ENCODE data around the gene KRTAP10-12. TPM values are rescaled to one million over a fixed set of nuclear protein-coding genes. Genes with fewer than 3 reads are reported as not detected.

Gene KRTAP10-12
- total and polyA plus RNA-seq, 4 donors, result not detected

GRCh38 chr21:44740742-44741141 is 43.8 kb downstream of the KRTAP10-12 start:
- H3K9me3 ChIP-seq (ENCODE audit: control insufficient read depth in 4 of 4, low read length in 3 of 4), result peaks cover 0 to 5% (median 3%) of the 10 kb centered on the region in 4 donors
- H3K27ac ChIP-seq (ENCODE audit: low read depth in 1 of 2, low read length in 2 of 2), result no peak overlapping the region
- H3K36me3 ChIP-seq (ENCODE audit: control insufficient read depth in 4 of 4, insufficient read depth in 3 of 4, low read depth in 1 of 4, low read length in 3 of 4), result no peaks in the 10 kb centered on the region
- no peak overlapping the region for H3K4me3 ChIP-seq (ENCODE audit: low read depth in 1 of 3, low read length in 3 of 3)
- H3K4me1 ChIP-seq (ENCODE audit: control insufficient read depth in 4 of 4, insufficient read depth in 4 of 4, low read length in 3 of 4), result no peaks in the 10 kb centered on the region
- H3K9ac ChIP-seq (ENCODE audit: low read depth in 1 of 2, low read length in 2 of 2), result no peak overlapping the region
- H3K27me3 ChIP-seq (ENCODE audit: control insufficient read depth in 4 of 4, insufficient read depth in 4 of 4, low read length in 3 of 4), result no peaks in the 10 kb centered on the region
- 85% methylated on average over 7 of the region's 7 CpGs for WGBS
- DNase-seq (ENCODE audit: low spot score), result no peak
- TF ChIP-seq HNF4A (conservative IDR thresholded peaks at IDR 0.05), result no peak
- no peak for TF ChIP-seq SP1 (IDR thresholded peaks at IDR 0.05)
- TF ChIP-seq NR2F2 (IDR thresholded peaks at IDR 0.05), result no peak
- no peak for TF ChIP-seq FOXA1 (IDR thresholded peaks at IDR 0.05)

- no peaks in the 10 kb centered on the region for H3K4me1 ChIP-seq (ENCODE audit: control insufficient read depth in 4 of 4, insufficient read depth in 4 of 4, low read length in 3 of 4)
- H3K27me3 ChIP-seq (ENCODE audit: control insufficient read depth in 4 of 4, insufficient read depth in 4 of 4, low read length in 3 of 4), result no peaks in the 10 kb centered on the region
- 96% methylated on average over 3 of the region's 3 CpGs for WGBS
- no peak overlapping the region for H3K27ac ChIP-seq (ENCODE audit: low read depth in 1 of 2, low read length in 2 of 2)
- no peaks in the 10 kb centered on the region for H3K36me3 ChIP-seq (ENCODE audit: control insufficient read depth in 4 of 4, insufficient read depth in 3 of 4, low read depth in 1 of 4, low read length in 3 of 4)
- peaks cover 0 to 5% (median 3%) of the 10 kb centered on the region in 4 donors for H3K9me3 ChIP-seq (ENCODE audit: control insufficient read depth in 4 of 4, low read length in 3 of 4)
- H3K4me3 ChIP-seq (ENCODE audit: low read depth in 1 of 3, low read length in 3 of 3), result no peak overlapping the region
- DNase-seq (ENCODE audit: low spot score), result no peak
- TF ChIP-seq NR2F2 (IDR thresholded peaks at IDR 0.05) (no peak), RXRA (IDR thresholded peaks at IDR 0.05) (no peak), EGR1 (IDR thresholded peaks at IDR 0.05; ENCODE audit: low read depth in 2 of 2) (no peak), ATF3 (IDR thresholded peaks at IDR 0.05) (no peak), FOXA1 (IDR thresholded peaks at IDR 0.05) (no peak), HNF4A (conservative IDR thresholded peaks at IDR 0.05) (no peak), HNF4G (IDR thresholded peaks at IDR 0.05) (no peak), CTCF (IDR thresholded peaks at IDR 0.05; ENCODE audit: low read depth, low read length, missing input control) (no peak), YY1 (IDR thresholded peaks at IDR 0.05) (no peak), TAF1 (conservative IDR thresholded peaks at IDR 0.05) (no peak), FOXA2 (IDR thresholded peaks at IDR 0.05) (no peak)
- H3K9ac ChIP-seq (ENCODE audit: low read depth in 1 of 2, low read length in 2 of 2), result no peak overlapping the region
Measured at GRCh38 chr21:44741921-44742320, 44.9 kb downstream of the KRTAP10-12 start.

- DNase-seq (ENCODE audit: low spot score), result no peak
- no peak overlapping the region for H3K27ac ChIP-seq (ENCODE audit: low read depth in 1 of 2, low read length in 2 of 2)
- no peaks in the 10 kb centered on the region for H3K36me3 ChIP-seq (ENCODE audit: control insufficient read depth in 4 of 4, insufficient read depth in 3 of 4, low read depth in 1 of 4, low read length in 3 of 4)
- WGBS, result 90% methylated on average over 1 of the region's 1 CpG
- no peaks in the 10 kb centered on the region for H3K4me1 ChIP-seq (ENCODE audit: control insufficient read depth in 4 of 4, insufficient read depth in 4 of 4, low read length in 3 of 4)
- H3K4me3 ChIP-seq (ENCODE audit: low read depth in 1 of 3, low read length in 3 of 3), result no peak overlapping the region
- no peaks in the 10 kb centered on the region for H3K27me3 ChIP-seq (ENCODE audit: control insufficient read depth in 4 of 4, insufficient read depth in 4 of 4, low read length in 3 of 4)
- no peak overlapping the region for H3K9ac ChIP-seq (ENCODE audit: low read depth in 1 of 2, low read length in 2 of 2)
- TF ChIP-seq JUND (IDR thresholded peaks at IDR 0.05), result no peak
- peak; percentile 17 for TF ChIP-seq CTCF (IDR thresholded peaks at IDR 0.05; ENCODE audit: low read depth, low read length, missing input control)
- no peak for TF ChIP-seq TAF1 (conservative IDR thresholded peaks at IDR 0.05)
- peak; percentile 57 to 59 for TF ChIP-seq RAD21 (IDR thresholded peaks at IDR 0.05)
- TF ChIP-seq HNF4G (IDR thresholded peaks at IDR 0.05), result no peak
- H3K9me3 ChIP-seq (ENCODE audit: control insufficient read depth in 4 of 4, low read length in 3 of 4), result peaks cover 0 to 3% (median 2%) of the 10 kb centered on the region in 4 donors
Measured at GRCh38 chr21:44742418-44743153, 45.6 kb downstream of the KRTAP10-12 start.

Small RNAs within 50 kb of the gene (small RNA-seq; reads per million reads assigned to genes)
- not detected for gene KRTAP12-6P

Other genes starting within 250 kb of the KRTAP10-12 start
- gene LRRC3, start 241.7 kb upstream of the KRTAP10-12 start, total RNA-seq, result 10 to 100 TPM in 1 of 2 donors, 1 to 10 TPM in 1; 3.0 to 14.2 TPM
- 10 to 100 TPM in 1 of 2 donors, 1 to 10 TPM in 1; 3.9 to 11.1 TPM for gene LRRC3, start 241.7 kb upstream of the KRTAP10-12 start, polyA plus RNA-seq
- not detected for gene KRTAP10-1, start 157.0 kb upstream of the KRTAP10-12 start, total RNA-seq
- gene KRTAP10-1, start 157.0 kb upstream of the KRTAP10-12 start, polyA plus RNA-seq, result not detected
- gene KRTAP10-2, start 145.7 kb upstream of the KRTAP10-12 start, total RNA-seq, result not detected
- gene KRTAP10-2, start 145.7 kb upstream of the KRTAP10-12 start, polyA plus RNA-seq, result not detected
- gene KRTAP10-3, start 138.4 kb upstream of the KRTAP10-12 start, total RNA-seq, result not detected
- gene KRTAP10-3, start 138.4 kb upstream of the KRTAP10-12 start, polyA plus RNA-seq, result not detected
- not detected for gene KRTAP10-4, start 123.4 kb upstream of the KRTAP10-12 start, total RNA-seq
- not detected for gene KRTAP10-4, start 123.4 kb upstream of the KRTAP10-12 start, polyA plus RNA-seq
- gene KRTAP10-5, start 116.6 kb upstream of the KRTAP10-12 start, total RNA-seq, result not detected
- not detected for gene KRTAP10-5, start 116.6 kb upstream of the KRTAP10-12 start, polyA plus RNA-seq
- not detected for gene KRTAP10-6, start 104.7 kb upstream of the KRTAP10-12 start, total RNA-seq
- not detected for gene KRTAP10-6, start 104.7 kb upstream of the KRTAP10-12 start, polyA plus RNA-seq
- not detected for gene KRTAP10-7, start 96.6 kb upstream of the KRTAP10-12 start, total RNA-seq
- gene KRTAP10-7, start 96.6 kb upstream of the KRTAP10-12 start, polyA plus RNA-seq, result not detected
- gene KRTAP10-8, start 85.1 kb upstream of the KRTAP10-12 start, total RNA-seq, result not detected
- not detected for gene KRTAP10-8, start 85.1 kb upstream of the KRTAP10-12 start, polyA plus RNA-seq
- gene KRTAP10-9, start 70.1 kb upstream of the KRTAP10-12 start, total RNA-seq, result not detected
- not detected for gene KRTAP10-9, start 70.1 kb upstream of the KRTAP10-12 start, polyA plus RNA-seq
- gene KRTAP10-10, start 59.8 kb upstream of the KRTAP10-12 start, total RNA-seq, result not detected
- gene KRTAP10-10, start 59.8 kb upstream of the KRTAP10-12 start, polyA plus RNA-seq, result not detected
- gene KRTAP10-11, start 50.8 kb upstream of the KRTAP10-12 start, total RNA-seq, result not detected
- gene KRTAP10-11, start 50.8 kb upstream of the KRTAP10-12 start, polyA plus RNA-seq, result not detected
- not detected for gene KRTAP12-4, start 42.5 kb upstream of the KRTAP10-12 start, total RNA-seq
- not detected for gene KRTAP12-4, start 42.5 kb upstream of the KRTAP10-12 start, polyA plus RNA-seq
- gene KRTAP12-3, start 39.2 kb upstream of the KRTAP10-12 start, total RNA-seq, result not detected
- gene KRTAP12-3, start 39.2 kb upstream of the KRTAP10-12 start, polyA plus RNA-seq, result not detected
- gene KRTAP12-2, start 30.2 kb upstream of the KRTAP10-12 start, total RNA-seq, result not detected
- gene KRTAP12-2, start 30.2 kb upstream of the KRTAP10-12 start, polyA plus RNA-seq, result not detected
- not detected for gene KRTAP12-1, start 15.0 kb upstream of the KRTAP10-12 start, total RNA-seq
- gene KRTAP12-1, start 15.0 kb upstream of the KRTAP10-12 start, polyA plus RNA-seq, result not detected
- under 1 TPM in 1 of 2 donors, not detected in 1; under 0.01 TPM for gene TSPEAR, start 14.4 kb downstream of the KRTAP10-12 start, total RNA-seq
- gene TSPEAR, start 14.4 kb downstream of the KRTAP10-12 start, polyA plus RNA-seq, result under 1 TPM; 0.01 to 0.14 TPM
- gene UBE2G2, start 104.6 kb downstream of the KRTAP10-12 start, total RNA-seq, result 10 to 100 TPM; 35.1 to 83.5 TPM
- gene UBE2G2, start 104.6 kb downstream of the KRTAP10-12 start, polyA plus RNA-seq, result 10 to 100 TPM; 27.4 to 46.6 TPM
- 10 to 100 TPM; 35.1 to 39.9 TPM for gene SUMO3, start 120.9 kb downstream of the KRTAP10-12 start, total RNA-seq
- gene SUMO3, start 120.9 kb downstream of the KRTAP10-12 start, polyA plus RNA-seq, result 10 to 100 TPM; 41.4 to 51.0 TPM
- 10 to 100 TPM; 86.8 to 94.0 TPM for gene PTTG1IP, start 176.5 kb downstream of the KRTAP10-12 start, total RNA-seq
- gene PTTG1IP, start 176.5 kb downstream of the KRTAP10-12 start, polyA plus RNA-seq, result 10 to 100 TPM; 62.0 to 72.8 TPM
- 10 to 100 TPM; 33.8 to 50.6 TPM for gene ITGB2, start 223.7 kb downstream of the KRTAP10-12 start, total RNA-seq
- 10 to 100 TPM in 1 of 2 donors, 1 to 10 TPM in 1; 9.6 to 23.6 TPM for gene ITGB2, start 223.7 kb downstream of the KRTAP10-12 start, polyA plus RNA-seq
- gene SLX9, start 242.9 kb downstream of the KRTAP10-12 start, total RNA-seq, result 1 to 10 TPM; 7.5 to 7.7 TPM
- gene SLX9, start 242.9 kb downstream of the KRTAP10-12 start, polyA plus RNA-seq, result 10 to 100 TPM; 16.6 to 20.3 TPM